GM18951 (cell line): ENCODE results near the gene SP4.
"Not testable (repeated sequence)": the region's sequence is repeated elsewhere in the genome, so short reads cannot be mapped to it uniquely, and the experiment has no call there.

Experiments used
- POLR2A ChIP-seq: IDR thresholded peaks from 4 replicates; pipeline ENCODE4 v1.6.1; 2011; ENCODE audit warnings: mild to moderate bottlenecking; ENCODE audit not compliant: insufficient read length, insufficient read depth; ENCODE audit errors: extremely low read depth
- in situ Hi-C: fragments of 300-500 bp; cut with MboI; formaldehyde crosslinking; loops from one replicate; pipeline ENCODE4 v1.12.0; 2022; ENCODE audit warnings: low sequenced_read_pairs, mixed read lengths, inconsistent platforms; ENCODE audit not compliant: unreplicated experiment

Gene SP4

GRCh38 chr7:21514062-21514461, 86.2 kb downstream of the SP4 start:
- in situ Hi-C loops = loop anchor here (25.0 kb wide), 1 partner anchor 727 kb away; the partner anchor contains the start of gene SP8
- TF ChIP-seq POLR2A = no peak

GRCh38 chr7:21524680-21525079, 96.8 kb downstream of the SP4 start:
- in situ Hi-C loops = loop anchor here (25.0 kb wide), 1 partner anchor 737 kb away; the partner anchor contains the start of gene SP8
- TF ChIP-seq POLR2A = no peak

- in situ Hi-C loops = no loop called here
- TF ChIP-seq POLR2A = no peak
Observed at GRCh38 chr7:21526007-21526406, 98.1 kb downstream of the SP4 start.

- in situ Hi-C loops = no loop called here
Observed at GRCh38 chr7:21526448-21526847, 98.6 kb downstream of the SP4 start.

GRCh38 chr7:21532485-21532884, 104.6 kb downstream of the SP4 start:
- in situ Hi-C loops = not testable (repeated sequence)

More at GRCh38 chr7:21526448-21526847, 98.6 kb downstream of the SP4 start:
- no peak for TF ChIP-seq POLR2A

GRCh38 chr7:21533646-21534045, 105.8 kb downstream of the SP4 start:
- in situ Hi-C loops = not testable (repeated sequence)

- in situ Hi-C loops = not testable (repeated sequence)
Observed at GRCh38 chr7:21536445-21537118, 108.7 kb downstream of the SP4 start.

- in situ Hi-C loops = no loop called here
- TF ChIP-seq POLR2A = no peak
Observed at GRCh38 chr7:21538936-21539495, 111.1 kb downstream of the SP4 start.

GRCh38 chr7:21542891-21543527, 115.1 kb downstream of the SP4 start, which contains the start of gene DNAH11:
Gene DNAH11, plus strand, starts transcription at chr7:21543039. Its CDS starts 207 bp downstream, at chr7:21543246.
- TF ChIP-seq POLR2A = no peak
- in situ Hi-C loops = no loop called here

GRCh38 chr7:21543528-21544302, 115.8 kb downstream of the SP4 start:
- in situ Hi-C loops = no loop called here

GRCh38 chr7:21544303-21544656, 116.4 kb downstream of the SP4 start:
- in situ Hi-C loops = no loop called here
- TF ChIP-seq POLR2A = no peak

More at GRCh38 chr7:21543528-21544302, 115.8 kb downstream of the SP4 start:
- no peak for TF ChIP-seq POLR2A

- in situ Hi-C loops = no loop called here
- no peak for TF ChIP-seq POLR2A
Observed at GRCh38 chr7:21544715-21545114, 116.8 kb downstream of the SP4 start.

GRCh38 chr7:21547501-21547900, 119.6 kb downstream of the SP4 start:
- in situ Hi-C loops = no loop called here
- no peak for TF ChIP-seq POLR2A
